HG03108 (cell line): ENCODE measurements around the gene BTN3A1.
"Not testable (repeated sequence)": the region's sequence is repeated elsewhere in the genome, so short reads cannot be mapped to it uniquely, and the experiment has no call there.

ENCODE experiments used
- ATAC-seq: cut with Tn5 transposase; IDR thresholded peaks from one replicate; pipeline ENCODE4 v1.9.1; 2021; ENCODE audit warnings: moderate library complexity; ENCODE audit not compliant: unreplicated experiment

BTN3A1 gene

GRCh38 chr6:26438000-26438399 lies 35.9 kb downstream of the BTN3A1 start:
- no peak for ATAC-seq

- ATAC-seq = no peak
Measured at GRCh38 chr6:26439151-26440125, 37.4 kb downstream of the BTN3A1 start.

GRCh38 chr6:26440977-26441358 lies 38.9 kb downstream of the BTN3A1 start:
- no peak for ATAC-seq

- ATAC-seq = no peak
Measured at GRCh38 chr6:26441977-26442376, 39.9 kb downstream of the BTN3A1 start.

- ATAC-seq = peak; percentile 90
Measured at GRCh38 chr6:26445934-26446667, 44.0 kb downstream of the BTN3A1 start.

GRCh38 chr6:26447257-26447656 lies 45.2 kb downstream of the BTN3A1 start:
- no peak for ATAC-seq

- ATAC-seq = no peak
Measured at GRCh38 chr6:26450240-26450639, 48.2 kb downstream of the BTN3A1 start.

GRCh38 chr6:26452631-26453235 lies 50.7 kb downstream of the BTN3A1 start:
- ATAC-seq = no peak

- no peak for ATAC-seq
Measured at GRCh38 chr6:26454631-26455030, 52.6 kb downstream of the BTN3A1 start.

GRCh38 chr6:26455357-26455970 lies 53.4 kb downstream of the BTN3A1 start:
- ATAC-seq = no peak

GRCh38 chr6:26457264-26457805 lies 55.3 kb downstream of the BTN3A1 start:
- peak; percentile 19 for ATAC-seq

- ATAC-seq = peak; percentile 93
Measured at GRCh38 chr6:26457806-26458688, 56.0 kb downstream of the BTN3A1 start, which contains the start of gene BTN2A1. TSS of gene BTN2A1 (plus strand) at chr6:26457955. CDS start at chr6:26458637, 682 bp downstream.

- ATAC-seq = no peak
Measured at GRCh38 chr6:26459023-26459810, 57.1 kb downstream of the BTN3A1 start.

GRCh38 chr6:26461353-26461752 lies 59.3 kb downstream of the BTN3A1 start:
- not testable (repeated sequence) for ATAC-seq

- no peak for ATAC-seq
Measured at GRCh38 chr6:26464014-26464413, 61.9 kb downstream of the BTN3A1 start.

- no peak for ATAC-seq
Measured at GRCh38 chr6:26464416-26465131, 62.5 kb downstream of the BTN3A1 start.
